ENCODE data around the gene AFDN.

Gene AFDN

DNA sequence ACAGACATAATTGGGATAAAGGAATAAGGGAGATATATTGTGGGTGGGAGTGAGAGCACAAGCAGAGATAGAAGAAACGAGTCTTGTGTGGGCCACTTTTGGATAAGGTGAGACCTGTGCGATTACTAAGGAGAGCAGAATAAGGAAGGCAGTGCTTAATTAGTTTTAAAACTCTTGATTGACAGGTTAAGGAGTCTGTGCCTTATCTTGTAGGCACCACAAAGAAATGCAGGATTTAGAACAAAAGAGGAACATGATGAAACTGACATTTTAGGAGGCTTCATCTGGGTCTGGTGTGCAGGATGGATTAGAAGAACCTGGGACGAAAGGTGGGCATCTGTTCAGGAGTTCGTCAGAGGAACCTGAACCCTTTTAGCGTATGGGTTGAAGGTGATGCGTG is 100.5 kb downstream of the AFDN start:
- no peak for DNase-seq

DNA sequence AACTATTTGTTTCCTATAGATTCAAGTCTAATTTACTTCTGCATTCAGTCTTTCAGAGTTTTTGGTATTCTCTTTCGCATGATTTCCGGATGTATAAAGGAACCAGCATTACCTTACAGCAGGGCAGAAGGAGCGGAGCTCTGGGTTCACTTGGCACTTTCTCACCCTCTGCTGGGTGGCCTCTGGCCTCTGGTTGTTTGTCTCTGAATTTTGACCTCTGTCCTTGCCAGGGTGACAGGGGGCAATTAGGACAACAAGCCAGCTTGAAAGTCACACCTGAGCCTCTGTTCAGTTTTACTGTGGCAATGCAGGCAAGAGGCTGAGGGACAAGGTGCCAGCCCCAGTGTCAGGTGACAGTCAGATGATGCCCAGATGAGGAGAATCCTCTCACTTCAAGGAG is 101.4 kb downstream of the AFDN start:
- no peak for DNase-seq

DNA sequence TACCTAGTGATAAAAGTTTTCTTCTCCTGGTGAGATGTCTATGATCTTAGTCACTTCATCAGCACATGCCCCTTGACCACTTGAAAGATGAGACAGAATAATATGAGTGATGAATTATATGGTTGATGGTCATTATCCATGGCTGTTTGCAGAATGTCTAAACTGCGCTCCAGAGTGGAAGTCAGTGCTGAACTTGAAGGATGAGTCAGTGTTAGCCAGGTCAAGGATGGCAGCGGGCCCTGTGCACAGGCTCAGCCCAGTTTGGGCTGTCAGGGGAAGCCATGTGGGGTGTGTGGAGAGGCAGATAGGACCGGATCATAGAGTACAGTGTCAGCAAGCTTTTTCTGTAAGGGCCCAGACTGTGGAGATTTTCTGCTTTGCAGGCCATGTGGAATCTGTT is 103.6 kb downstream of the AFDN start:
- DNase-seq, result no peak

DNA sequence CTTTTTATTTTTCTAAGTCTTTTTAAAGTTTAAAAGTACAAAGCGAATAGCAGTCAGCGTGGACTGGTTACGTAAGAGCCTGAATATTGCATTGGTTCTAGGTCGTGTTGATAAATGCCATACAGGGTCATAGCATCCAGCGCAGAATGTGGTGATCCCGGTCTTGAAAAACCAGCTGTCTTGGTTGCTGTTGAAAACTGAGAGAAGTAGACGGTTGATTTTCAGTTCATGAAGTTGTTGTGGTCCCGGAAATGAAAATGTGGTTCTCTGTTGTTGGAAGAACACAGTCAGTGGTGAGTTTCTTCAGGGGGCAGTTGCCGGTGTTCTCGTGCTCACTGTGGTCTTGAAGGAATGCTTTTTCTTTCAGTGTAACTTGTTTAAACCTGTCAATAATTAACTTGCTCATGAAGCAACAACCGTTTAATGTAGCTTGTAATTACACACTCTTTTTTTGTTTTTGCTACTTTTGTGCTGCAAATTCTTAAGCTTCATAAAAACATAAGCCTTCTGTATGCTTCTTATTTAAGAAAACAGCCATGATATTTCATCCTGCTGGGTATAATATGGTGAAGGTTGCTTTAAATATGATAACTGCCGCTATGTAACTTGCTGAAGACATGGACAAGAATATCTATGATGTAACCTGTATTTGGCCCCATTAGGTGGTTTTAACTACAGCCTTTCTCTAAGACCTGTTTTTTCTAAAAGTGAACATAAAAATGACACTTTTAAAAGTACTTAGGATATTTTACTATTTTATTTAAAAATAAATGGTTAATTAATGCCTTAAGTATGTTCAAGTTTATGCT is 106.0 kb downstream of the AFDN start:
- no peak for DNase-seq

DNA sequence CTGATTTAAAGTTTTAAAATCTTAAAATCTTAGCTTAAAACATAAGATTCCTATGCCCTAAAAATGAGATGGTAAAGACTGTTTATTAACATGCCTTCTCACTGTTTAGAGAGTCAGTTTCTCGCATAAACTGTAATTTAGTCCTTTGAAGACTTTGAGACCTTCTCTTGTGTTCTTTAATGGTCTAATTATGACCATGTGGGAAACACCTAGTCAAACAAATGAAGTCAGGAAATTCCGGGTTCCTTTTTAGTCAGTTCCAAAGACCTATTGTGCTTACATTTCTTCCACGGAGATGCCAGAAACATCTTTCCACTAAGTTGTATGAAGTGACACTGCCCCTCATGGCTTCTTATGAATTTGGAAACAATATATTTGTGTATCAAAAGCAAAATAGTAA is 106.6 kb downstream of the AFDN start:
- DNase-seq, result no peak

DNA sequence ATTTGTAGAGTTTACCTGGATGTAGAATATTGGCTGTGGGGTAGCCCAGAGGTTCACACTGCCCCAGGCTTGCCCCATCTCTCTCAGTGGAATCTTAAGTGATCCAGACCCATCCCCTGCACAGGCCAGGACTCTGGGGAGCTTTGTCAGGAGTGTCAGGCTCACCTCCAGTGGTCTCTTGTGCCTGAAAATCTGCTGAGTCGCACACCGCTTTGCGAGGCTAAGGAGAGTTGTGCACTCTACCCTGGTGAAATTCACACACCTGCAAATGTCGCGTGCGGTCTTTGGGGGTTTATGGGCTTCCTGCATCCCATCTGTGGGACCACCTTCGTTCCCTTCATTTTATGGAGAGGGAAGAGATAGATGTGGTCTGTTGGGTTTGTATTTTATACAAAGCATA is 107.1 kb downstream of the AFDN start:
- no peak for DNase-seq

DNA sequence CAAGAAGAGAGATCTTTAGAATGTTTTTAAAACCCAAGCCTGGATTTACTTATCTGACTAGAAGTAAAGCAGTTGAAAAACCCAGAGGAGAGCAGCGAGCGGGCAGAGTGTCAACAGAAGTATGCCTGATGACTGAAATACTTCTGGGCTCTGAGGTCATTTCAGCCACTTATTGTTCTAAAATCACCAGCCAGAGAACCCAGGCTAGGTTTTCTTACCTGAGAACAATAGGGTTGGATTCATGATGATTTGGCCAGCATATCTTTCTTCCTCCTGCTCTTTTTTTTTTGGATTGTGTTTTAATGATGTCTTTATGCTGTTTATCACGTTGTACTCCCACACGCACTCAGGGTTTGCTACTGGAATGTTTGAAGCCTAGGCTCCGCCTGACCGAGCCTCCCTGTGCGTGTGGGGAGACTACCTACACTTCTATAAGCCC is 107.7 kb downstream of the AFDN start:
- no peak for DNase-seq

DNA sequence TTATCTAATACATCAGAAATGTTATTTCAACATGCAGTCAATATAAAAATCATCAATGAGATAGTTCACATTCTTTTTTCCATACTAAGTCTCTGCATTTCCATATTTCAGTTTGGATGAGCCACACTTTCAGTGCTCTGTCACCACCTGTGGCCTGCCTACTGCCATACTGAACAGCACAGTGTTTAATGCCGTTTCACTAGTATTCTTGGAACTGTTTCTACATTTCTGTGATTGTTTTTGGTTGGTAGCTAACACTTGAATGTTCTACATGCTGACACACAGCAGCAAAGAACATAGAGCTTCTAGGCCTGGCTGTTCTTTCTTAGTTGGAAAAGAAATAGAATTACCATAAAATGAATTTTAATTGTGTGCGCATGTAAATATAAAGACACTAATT is 109.3 kb downstream of the AFDN start:
- no peak for DNase-seq

DNA sequence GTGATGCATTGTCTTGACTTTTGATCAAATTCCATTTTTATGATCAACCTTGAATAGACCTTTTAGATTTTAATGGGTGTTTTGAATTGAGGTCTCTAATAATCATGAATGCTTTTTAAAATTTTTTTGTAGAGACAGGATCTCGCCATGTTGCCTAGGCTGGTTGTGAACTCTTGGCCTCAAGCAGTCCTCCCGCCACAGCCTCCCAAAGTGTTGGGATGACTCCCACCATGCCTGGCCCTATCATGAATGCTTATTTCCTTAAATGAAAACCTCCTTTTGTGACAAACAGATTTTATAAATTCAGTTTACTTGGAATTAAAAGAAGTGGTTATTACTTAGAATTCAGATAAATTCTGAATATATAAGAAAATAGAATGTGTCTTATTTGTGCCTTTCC is 110.6 kb downstream of the AFDN start:
- DNase-seq, result no peak

DNA sequence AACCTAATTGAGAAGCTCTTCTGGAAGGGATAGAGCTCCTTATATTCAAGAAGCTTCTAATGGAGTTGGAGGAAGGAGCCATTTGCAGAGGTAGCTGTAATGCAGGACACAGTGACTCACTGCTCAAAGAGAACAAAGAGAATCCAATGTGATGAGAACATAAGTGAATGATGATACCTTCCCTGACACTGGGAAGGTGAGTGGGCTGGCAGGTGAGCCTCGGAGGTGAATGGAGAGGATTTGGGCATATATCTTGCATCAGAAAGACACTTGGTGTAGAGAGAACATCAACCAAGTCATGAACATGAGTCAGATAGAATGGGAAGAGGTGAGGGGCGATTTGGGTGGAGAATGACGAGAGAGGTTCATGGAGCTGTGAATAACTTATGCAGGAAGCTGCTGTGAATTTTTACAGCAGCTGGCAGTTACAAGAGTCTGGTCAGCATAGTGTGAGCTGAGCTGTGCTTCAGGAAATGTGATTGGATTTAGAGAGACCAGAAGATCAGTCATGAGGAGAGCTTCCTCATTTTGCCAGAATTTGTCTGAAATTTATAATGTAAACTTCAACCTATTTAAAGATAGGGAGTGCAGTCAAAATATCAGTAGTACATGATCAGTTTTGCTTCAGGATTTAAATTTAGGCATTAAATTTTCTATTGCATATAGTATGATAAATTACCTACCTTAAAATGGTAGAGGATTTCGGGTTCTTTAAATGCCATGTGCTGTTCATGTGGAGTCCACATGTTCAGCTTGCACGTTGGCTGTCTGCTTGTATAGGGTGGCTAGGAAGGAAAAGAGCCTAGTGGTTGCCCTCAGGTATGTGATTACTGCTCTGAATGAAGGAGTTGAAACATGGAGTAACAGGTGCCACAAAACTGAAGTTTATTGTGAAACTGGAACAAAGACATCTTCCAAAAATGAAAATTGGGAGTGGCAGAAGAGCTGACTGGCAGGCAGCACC is 111.5 kb downstream of the AFDN start:
- DNase-seq, result no peak

DNA sequence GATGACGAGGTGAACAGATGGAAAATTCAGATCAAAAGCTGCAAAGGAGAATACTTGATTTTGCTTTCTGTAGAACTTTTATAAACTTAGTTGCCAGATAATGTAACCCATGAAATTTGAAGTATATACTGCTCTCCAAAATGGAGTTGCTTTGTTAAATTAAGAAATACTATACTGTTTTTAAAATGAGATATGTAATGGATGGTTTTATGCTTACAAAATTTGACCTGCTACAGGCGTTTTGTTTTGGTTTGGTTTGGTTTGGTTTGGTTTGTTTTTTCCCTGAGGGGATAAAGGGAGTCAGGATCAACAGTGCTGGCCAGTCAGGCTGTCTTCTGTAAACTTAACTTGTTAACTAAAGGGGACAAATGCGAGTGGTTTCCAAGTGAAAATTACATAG is 115.1 kb downstream of the AFDN start:
- no peak for DNase-seq

DNA sequence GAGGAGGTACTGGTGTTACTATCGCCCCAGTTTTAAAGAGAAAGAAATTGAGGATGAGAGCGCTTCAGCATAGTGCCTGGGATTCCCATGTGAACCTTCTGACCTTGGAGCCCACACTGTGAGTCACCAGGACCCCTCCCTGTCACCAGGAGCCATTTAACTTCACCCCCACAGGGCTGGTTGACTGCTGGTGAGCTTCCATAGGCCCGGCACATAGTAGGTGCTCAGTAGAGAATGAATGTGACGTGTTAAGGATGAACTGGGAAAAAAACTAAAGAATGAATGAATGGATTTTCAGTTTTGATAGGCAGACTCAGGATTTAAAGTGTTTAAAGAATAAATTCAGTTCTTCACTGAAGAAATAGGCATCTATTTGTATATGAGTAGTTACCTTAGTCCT is 117.4 kb downstream of the AFDN start:
- no peak for DNase-seq

DNA sequence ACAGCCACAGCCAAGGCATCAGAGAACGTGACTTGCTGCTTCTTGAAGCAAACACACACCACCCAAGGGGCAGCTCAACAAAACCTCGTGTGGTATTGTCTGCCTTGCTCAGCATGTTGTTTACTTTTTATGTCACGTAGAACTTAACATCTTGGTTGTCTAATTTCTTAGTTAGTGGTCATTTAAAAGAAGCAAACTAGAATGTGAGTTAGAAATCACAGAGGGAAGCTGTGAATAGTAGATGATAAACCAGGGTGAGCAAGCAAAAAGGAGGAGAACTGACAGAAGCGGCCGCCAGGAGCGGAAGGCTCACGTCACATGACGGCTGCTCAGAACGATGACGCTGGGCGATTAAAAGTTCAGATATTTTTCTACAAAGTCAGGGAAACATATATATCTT is 119.3 kb downstream of the AFDN start:
- DNase-seq, result no peak

DNA sequence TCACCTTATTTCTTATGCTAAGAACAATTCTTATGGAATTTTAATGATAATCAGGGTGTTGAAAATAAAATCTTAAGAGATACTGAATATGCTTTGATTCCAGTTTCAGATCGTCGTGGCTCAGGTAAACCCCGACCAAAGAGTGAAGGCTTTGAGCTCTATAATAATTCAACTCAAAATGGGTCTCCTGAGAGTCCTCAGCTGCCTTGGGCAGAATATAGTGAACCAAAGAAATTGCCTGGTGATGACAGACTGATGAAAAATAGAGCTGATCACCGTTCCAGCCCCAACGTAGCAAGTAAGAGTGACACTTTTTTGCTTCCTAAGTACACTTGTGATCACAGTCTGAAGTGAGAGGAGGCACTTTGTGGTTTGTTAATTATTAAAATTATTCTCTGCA is 119.9 kb downstream of the AFDN start:
- DNase-seq, result no peak

DNA sequence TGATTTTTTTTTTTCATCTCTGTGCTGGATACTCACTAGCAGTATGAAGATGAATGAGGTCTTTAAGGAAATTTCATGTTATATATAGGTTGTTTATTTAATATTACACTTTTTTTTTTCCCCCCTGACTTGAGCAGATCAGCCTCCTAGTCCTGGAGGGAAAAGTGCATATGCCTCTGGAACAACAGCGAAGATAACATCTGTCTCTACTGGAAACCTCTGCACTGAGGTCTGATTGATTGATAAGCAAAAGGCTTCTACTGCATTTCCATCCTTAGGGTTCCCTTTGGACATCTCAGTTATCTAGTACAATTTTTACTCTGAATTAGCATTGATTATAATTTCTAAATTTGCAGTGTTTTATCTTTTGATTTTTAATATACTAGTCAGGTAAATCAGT is 121.0 kb downstream of the AFDN start:
- no peak for DNase-seq

DNA sequence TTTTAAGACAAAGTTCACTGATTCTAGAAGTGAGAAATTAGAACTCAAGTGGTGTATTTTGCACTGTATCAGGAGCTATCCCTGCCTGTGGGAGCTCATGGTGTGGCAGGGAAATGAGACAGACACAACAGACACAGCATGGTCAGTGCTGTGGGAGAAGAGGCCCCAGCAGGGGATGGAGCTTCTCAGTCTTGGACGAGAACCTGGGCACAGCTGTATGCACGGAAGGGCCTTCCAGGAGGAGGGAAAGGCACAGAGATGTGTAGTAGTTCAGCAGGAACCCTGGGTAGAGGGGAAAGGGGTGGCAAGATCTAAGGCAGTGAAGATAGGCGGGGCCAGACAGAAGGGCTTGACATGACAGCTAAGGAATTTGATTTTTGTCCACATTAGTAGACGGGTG is 122.0 kb downstream of the AFDN start:
- no peak for DNase-seq

DNA sequence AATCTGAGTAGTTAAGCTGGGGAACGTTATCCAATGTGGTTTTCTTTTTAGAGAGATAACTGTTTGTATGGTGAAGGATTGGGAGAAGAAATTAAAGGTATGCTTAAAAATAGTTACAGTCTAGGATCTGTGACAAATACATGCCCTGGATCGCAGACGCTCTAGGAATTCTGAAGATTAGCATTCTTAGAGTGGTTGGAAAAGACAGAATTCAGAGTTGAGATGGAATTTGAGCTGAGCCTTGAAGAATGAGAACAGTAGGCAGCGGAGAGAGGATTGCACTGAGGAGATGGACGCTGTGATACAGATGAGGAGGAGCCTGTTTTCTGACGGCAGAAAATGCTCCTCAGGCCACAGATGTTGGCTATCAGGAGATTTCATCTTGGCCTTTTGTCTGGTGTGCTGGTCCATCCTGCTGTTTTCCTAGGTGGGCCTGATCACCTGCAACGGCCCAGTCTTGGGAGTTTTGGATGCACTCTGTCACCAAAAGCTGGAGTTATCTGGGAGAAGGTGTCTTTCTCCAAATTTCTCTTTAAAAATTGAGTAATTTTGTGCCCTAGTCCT is 122.5 kb downstream of the AFDN start:
- DNase-seq, result no peak

DNA sequence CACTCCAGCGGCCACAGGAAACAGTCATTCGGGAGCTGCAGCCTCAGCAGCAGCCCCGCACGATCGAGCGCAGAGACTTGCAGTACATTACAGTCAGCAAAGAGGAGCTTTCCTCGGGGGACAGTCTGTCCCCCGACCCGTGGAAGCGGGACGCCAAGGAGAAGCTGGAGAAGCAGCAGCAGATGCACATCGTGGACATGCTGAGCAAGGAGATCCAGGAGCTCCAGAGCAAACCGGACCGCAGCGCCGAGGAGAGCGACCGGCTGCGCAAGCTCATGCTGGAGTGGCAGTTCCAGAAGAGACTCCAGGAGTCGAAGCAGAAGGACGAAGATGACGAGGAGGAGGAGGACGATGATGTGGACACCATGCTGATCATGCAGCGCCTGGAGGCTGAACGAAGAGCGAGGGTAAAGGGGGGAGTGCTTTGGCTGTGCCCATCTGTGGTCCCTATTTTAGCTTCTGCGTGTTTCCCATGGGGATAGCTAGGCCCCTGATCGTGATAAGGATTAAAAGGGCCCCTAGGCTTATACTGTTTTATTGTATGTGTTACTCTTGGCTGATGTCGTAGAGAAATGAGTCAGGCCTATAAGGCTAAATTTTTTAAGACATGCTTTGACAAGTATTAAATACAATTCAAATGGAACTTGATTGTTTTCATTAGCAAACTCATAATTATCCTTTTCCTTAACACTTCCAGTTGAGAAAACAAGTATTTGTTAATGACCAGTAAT is 125.2 kb downstream of the AFDN start:
- DNase-seq, result no peak

DNA sequence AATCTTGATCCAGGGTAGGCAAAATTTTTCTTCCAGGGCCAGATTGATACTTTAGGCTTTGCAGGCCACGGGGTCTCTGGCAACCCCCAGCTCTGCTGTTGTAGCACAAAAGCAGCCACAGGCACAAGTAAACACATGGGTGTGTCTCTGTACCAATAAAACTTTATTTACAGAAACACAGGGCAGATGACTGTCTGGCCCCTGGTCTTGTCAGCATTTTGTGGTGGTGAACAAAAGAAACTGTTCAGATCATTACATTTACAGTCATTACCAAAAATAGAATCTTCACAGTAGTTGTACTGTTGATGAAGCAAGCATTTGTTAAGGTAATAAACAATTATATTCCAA is 125.8 kb downstream of the AFDN start:
- no peak for DNase-seq

DNA sequence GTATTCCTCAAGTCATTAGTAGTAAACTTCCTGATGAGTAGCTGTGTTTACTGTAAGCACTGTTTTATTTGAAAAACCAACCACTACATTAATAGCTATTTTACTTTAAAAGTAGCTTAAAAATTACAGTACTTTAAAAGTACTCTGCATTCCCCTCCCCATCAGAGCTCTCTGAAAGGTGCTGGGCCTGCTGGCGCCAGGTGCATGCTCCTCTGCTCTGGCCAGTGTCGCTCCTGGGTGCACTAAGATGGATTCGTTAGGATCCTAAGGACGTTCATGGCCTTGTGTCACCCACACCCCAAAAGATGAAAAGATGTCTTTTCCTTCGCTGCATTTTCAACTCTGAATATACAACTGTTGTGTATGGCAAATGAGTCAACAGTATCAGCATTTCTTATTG is 126.8 kb downstream of the AFDN start:
- DNase-seq, result no peak

DNA sequence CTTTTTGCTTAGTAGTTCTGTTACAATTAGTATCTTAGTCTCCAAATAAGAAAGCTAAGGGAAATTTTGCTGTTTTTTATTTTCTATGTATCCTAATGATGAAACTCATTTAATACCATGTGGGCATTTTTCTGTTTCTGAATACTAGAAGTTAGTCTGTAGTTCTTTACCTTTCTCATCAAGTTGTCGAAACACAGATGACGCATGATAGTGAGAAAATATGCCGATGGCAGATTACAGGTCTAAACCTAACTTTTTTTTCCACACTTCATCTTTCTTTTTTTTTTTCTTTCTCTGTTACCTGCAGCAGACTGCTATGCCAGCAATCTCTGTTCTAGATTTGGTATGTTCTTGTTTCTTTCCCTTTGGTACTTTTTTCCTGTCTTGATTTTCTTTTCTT is 127.4 kb downstream of the AFDN start:
- no peak for DNase-seq

DNA sequence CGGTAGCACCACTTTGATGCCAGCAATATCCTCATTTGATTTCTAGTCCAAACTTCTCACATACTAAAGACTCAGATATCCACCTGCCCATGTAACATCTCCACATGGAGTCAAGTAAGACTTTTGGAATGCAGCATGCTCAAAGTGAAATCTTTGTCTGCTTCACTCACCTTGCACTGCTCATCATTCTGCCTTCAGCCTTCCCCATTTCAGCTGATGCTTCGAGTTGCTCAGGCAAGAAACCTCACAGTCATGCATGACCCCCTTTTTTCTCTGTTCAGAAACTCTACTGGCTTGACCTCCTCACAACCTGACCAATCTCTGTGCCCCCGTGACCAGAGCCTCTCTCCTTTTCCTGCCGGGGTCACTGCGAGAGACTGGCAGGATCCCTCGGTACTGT is 129.8 kb downstream of the AFDN start:
- no peak for DNase-seq

DNA sequence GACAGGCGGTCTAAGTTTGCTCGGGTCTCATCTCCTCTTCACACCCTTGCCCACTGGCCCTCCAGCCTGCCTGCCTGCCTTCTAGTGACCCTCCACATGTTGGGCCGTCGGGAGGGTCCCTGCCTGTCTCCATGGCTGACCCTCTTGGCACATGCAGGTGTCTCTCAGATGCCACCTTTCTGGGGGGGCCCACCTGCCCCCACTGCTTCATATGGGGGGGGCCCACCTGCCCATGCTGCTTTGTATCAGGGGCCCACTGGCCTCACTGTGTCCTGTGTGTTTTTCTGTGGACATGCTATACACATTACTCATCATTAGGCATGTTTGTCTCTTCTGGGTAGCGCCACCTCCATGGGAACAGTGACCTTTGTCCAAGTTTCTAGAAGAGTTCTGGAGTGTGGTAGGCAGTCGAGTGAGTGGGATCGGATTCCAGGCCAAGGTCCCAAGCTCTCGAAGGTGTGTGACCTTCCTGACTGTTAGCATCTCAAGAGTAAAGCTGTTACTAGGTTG is 130.3 kb downstream of the AFDN start:
- DNase-seq, result no peak

Data from stimulated activated CD4-positive, alpha-beta T cell treated with anti-CD3 and anti-CD28 coated beads, Interleukin-15, amount 100 ng/mL, for 24 hours (primary cell).